Central memory CD4-positive, alpha-beta T cell (primary cell): ENCODE data around the gene ERP27.

ENCODE experiments used
- DNase-seq: peaks from one replicate; pipeline ENCODE4 v3.0.0; 2022

Gene ERP27

GRCh38 chr12:14934511-14934910, 3.8 kb downstream of the ERP27 start:
- DNase-seq, result no peak

- DNase-seq, result no peak
These were observed 6.4 kb downstream of the ERP27 start for GRCh38 chr12:14931791-14932560.

- DNase-seq, result no peak
These were observed 7.0 kb downstream of the ERP27 start for GRCh38 chr12:14931359-14931758.

DNA sequence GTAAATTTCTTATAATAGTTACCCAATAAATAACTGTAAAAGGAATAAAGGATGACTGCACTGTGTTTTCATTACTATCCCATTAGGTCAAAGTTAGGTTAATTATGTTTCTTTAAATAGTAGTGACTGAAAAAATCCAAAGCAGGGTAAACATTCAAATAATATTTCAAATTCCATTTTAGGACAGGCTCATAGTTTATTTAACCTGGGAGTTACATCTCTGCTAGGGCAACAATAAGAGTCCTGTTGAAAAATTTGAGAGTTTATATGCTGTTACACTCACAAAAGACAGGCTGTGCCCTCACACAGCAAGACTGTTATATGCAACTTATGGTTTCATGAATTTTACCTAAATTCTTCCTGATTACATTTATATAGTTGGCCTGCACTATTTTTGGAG, 8.0 kb downstream of the ERP27 start:
- no peak for DNase-seq

- no peak for DNase-seq
These were observed 9.4 kb downstream of the ERP27 start for GRCh38 chr12:14928931-14929330.

DNA sequence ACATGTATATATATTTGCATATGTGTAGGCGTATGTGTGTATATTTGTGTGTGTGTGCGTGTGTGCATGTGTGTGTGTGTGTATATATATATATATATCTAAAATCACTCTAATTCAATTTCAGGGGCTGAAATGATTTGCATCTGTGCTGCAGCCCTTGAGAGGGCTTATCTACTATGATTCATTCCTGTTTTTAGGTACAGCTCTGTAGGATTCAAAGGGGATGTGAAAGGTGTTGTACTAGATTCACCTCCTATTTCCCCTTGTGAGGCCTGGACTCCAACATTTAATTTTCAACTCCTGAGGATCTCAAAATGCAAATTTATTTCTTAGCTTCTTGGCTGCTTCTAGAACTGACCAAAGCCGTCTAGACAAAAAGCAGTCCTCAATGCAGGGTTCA, 11.1 kb downstream of the ERP27 start:
- no peak for DNase-seq

- no peak for DNase-seq
These were observed 13.8 kb downstream of the ERP27 start for GRCh38 chr12:14924541-14924940.

GRCh38 chr12:14923944-14924343, 14.4 kb downstream of the ERP27 start:
- DNase-seq, result no peak

- no peak for DNase-seq
These were observed 17.1 kb downstream of the ERP27 start for GRCh38 chr12:14921218-14921617.

DNA sequence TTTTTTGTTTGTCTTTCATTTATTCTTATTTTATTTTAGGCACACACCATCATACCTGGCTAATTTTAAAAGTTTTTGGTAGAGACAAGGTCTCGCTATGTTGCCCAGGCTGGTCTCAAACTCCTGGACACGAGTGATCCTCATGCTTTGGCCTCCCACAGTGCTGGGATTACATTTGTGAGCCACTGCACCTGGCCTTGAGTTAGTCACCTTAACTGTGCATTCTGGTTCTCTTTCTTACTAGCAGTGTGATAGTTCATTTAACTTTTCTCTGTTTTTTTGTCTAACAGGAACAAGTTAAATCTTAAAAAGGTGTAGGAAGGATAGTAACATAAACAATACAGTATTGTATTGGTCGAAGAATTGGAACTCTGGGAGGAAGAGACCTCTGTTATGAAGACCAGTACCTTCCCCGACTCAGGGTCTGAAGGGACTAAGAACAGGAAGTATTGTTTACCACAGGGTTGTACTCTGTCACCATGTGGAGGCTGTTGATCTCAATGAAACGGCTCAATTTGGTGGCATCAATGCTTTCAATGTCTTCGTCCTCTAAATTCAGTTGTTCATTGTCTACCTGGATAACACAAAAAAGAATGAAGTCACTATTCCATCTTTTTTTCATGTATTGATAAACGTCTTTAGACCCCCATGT, 17.7 kb downstream of the ERP27 start:
- no peak for DNase-seq

GRCh38 chr12:14919455-14919854, 18.9 kb downstream of the ERP27 start:
- DNase-seq, result no peak

- DNase-seq, result no peak
These were observed 22.6 kb downstream of the ERP27 start for GRCh38 chr12:14915736-14916135.

- DNase-seq, result no peak
These were observed 25.0 kb downstream of the ERP27 start for GRCh38 chr12:14913381-14913781.

GRCh38 chr12:14911131-14911530, 27.2 kb downstream of the ERP27 start:
- DNase-seq, result no peak

DNA sequence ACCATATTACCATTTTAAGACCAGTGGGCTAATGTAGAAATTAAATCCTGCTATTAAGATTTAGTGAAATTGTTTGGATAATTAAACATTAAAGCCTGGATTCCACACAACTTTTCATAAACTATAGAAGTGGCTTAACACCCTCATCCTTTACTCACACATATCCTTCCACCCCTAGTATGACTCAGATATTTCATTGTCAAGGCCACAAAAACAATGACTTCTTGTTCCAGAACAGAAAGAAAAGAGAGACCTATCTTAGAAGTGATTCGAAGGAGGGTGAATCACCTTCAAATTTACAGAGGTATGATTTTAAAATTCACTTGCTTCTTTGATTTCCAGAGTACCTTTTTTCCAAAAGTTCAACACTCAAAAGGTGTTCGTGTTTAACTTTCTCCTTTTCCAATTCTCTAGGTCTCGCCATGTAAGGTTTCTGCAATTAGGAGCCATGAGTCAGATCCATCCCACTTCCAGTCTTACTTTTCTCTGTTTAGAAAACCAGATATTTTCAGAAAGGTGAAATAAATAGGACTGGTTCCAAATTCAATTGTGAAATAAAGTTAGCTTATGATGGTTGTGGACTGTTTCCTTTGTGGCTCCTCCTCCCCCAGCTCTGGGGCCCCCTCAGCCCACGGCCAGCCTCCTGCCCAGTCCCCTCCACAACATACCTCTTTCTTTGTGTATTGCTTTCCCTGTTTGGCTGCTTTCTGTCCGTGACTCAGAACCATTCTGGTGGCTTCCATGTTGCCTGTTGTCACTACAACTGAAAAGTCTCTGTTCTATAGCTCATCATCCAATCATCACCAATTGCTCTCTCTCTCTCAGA, 28.0 kb downstream of the ERP27 start:
- DNase-seq, result no peak

GRCh38 chr12:14907953-14908352, 30.4 kb downstream of the ERP27 start:
- no peak for DNase-seq

- no peak for DNase-seq
These were observed 32.2 kb downstream of the ERP27 start for GRCh38 chr12:14906114-14906513.

- DNase-seq, result no peak
These were observed 32.9 kb downstream of the ERP27 start for GRCh38 chr12:14905269-14906004.

- no peak for DNase-seq
These were observed 33.5 kb downstream of the ERP27 start for GRCh38 chr12:14904854-14905253.

- DNase-seq, result no peak
These were observed 34.8 kb downstream of the ERP27 start for GRCh38 chr12:14903386-14904098.

GRCh38 chr12:14902465-14902864, 35.9 kb downstream of the ERP27 start:
- no peak for DNase-seq

GRCh38 chr12:14901228-14901562, 37.1 kb downstream of the ERP27 start:
- DNase-seq, result no peak
